IMR-90 (cell line): ENCODE data around the gene KIAA0232. TPM values are rescaled to one million over a fixed set of nuclear protein-coding genes. Genes with fewer than 3 reads are reported as not detected.
A peak's percentile ranks its signal among the peaks of the same experiment; 100 is the strongest.

Experiments used
- ATAC-seq: fragments of 200-7000 bp; cut with Tn5 transposase; 2 replicates; pipeline ENCODE4 v1.9.1; 2020; ENCODE audit warnings: low read depth, mild to moderate bottlenecking, moderate library complexity
- BruUV-seq: library from RNA; stranded (reverse); fragments of 400-500 nt; replicated peaks from 2 replicates; lab custom pipeline; 2021; lab: Mats Ljungman, UMichigan
- CTCF ChIA-PET: fragments of 300-600 bp; formaldehyde crosslinking; extraction: SDS; loops from one replicate; lab custom pipeline; 2021; ENCODE audit warnings: antibody characterized with exemption; lab: Yijun Ruan, JAX
- POLR2A ChIA-PET: fragments of 300-600 bp; sonication (Branson Sonifier 250); formaldehyde crosslinking; loops from one replicate; lab custom pipeline; 2022; ENCODE audit warnings: antibody characterized with exemption; ENCODE audit not compliant: unreplicated experiment; lab: Charles Lee
- DNase-seq: peaks from one replicate; pipeline ENCODE4 v3.0.0; 2013
- H2AFZ ChIP-seq: replicated peaks from 2 replicates; pipeline ENCODE3; 2013; ENCODE audit warnings: low read length, mild to moderate bottlenecking; ENCODE audit not compliant: poor library complexity
- H2AK5ac ChIP-seq: 2 replicates; pipeline ENCODE4 v1.6.1; 2013; ENCODE audit warnings: low read depth, low read length, inconsistent platforms
- H2AK9ac ChIP-seq: replicated peaks from 2 replicates; pipeline ENCODE3; 2013; ENCODE audit warnings: mild to moderate bottlenecking, low read depth, low read length, moderate library complexity; ENCODE audit not compliant: poor library complexity
- H2BK120ac ChIP-seq: 2 replicates; pipeline ENCODE4 v1.6.1; 2013; ENCODE audit warnings: low read depth, low read length, inconsistent platforms
- H2BK15ac ChIP-seq: 3 replicates; pipeline ENCODE4 v1.6.1; 2013; ENCODE audit warnings: low read depth, low read length, inconsistent platforms
- H2BK20ac ChIP-seq: 2 replicates; pipeline ENCODE4 v1.6.1; 2013; ENCODE audit warnings: low read depth, mild to moderate bottlenecking, inconsistent platforms, low read length, moderate library complexity
- H2BK5ac ChIP-seq: 2 replicates; pipeline ENCODE4 v1.6.1; 2013; ENCODE audit warnings: mild to moderate bottlenecking, low read depth, low read length, inconsistent platforms; ENCODE audit not compliant: poor library complexity, severe bottlenecking
- H3K14ac ChIP-seq: replicated peaks from 2 replicates; pipeline ENCODE4 v1.6.1; 2013; ENCODE audit warnings: low read depth, low read length, inconsistent platforms
- H3K18ac ChIP-seq: 2 replicates; pipeline ENCODE4 v1.6.1; 2013; ENCODE audit warnings: low read depth, low read length, control low read depth
- H3K23ac ChIP-seq: 2 replicates; pipeline ENCODE4 v1.6.1; 2013; ENCODE audit warnings: low read depth, low read length, inconsistent platforms
- H3K27ac ChIP-seq: 2 replicates; pipeline ENCODE4 v1.5.1; 2013; ENCODE audit warnings: mild to moderate bottlenecking, control low read depth, low read length; ENCODE audit not compliant: insufficient read depth
- H3K27me3 ChIP-seq: 2 replicates; pipeline ENCODE4 v1.6.1; 2013; ENCODE audit warnings: low read length; ENCODE audit not compliant: control insufficient read depth, insufficient read depth
- H3K36me3 ChIP-seq: 2 replicates; pipeline ENCODE4 v1.6.1; 2013; ENCODE audit warnings: low read length, mixed read lengths; ENCODE audit not compliant: control insufficient read depth, insufficient read depth
- H3K4ac ChIP-seq: 2 replicates; pipeline ENCODE4 v1.6.1; 2013; ENCODE audit warnings: low read depth, low read length, inconsistent platforms
- H3K4me1 ChIP-seq: 2 replicates; pipeline ENCODE4 v1.6.1; 2013; ENCODE audit warnings: low read length, mixed read lengths; ENCODE audit not compliant: control insufficient read depth, insufficient read depth
- H3K4me2 ChIP-seq: 2 replicates; pipeline ENCODE4 v1.6.1; 2013; ENCODE audit warnings: low read depth, mild to moderate bottlenecking, control low read depth, low read length, moderate library complexity
- H3K4me3 ChIP-seq: 2 replicates; pipeline ENCODE4 v1.5.1; 2013; ENCODE audit warnings: low read depth, mild to moderate bottlenecking, control low read depth, low read length, moderate library complexity; ENCODE audit not compliant: insufficient read depth
- H3K56ac ChIP-seq: 2 replicates; pipeline ENCODE4 v1.6.1; 2013; ENCODE audit warnings: low read length, inconsistent platforms; ENCODE audit not compliant: insufficient read depth; ENCODE audit errors: extremely low read depth
- H3K79me1 ChIP-seq, 2 experiments: 2 replicates each; pipeline ENCODE4 v1.6.1; 2013; ENCODE audit warnings: low read length in 2 of 2, inconsistent platforms in 1 of 2, low read depth in 1 of 2
- H3K9ac ChIP-seq: 2 replicates; pipeline ENCODE4 v1.6.1; 2013; ENCODE audit warnings: low read depth, low read length, control low read depth
- H3K9me1 ChIP-seq: 2 replicates; pipeline ENCODE4 v1.6.1; 2013; ENCODE audit warnings: low read length, inconsistent platforms; ENCODE audit not compliant: insufficient read depth
- H3K9me3 ChIP-seq: 2 replicates; pipeline ENCODE4 v1.6.1; 2013; ENCODE audit warnings: low read length; ENCODE audit not compliant: control insufficient read depth, insufficient read depth
- H4K20me1 ChIP-seq: 2 replicates; pipeline ENCODE4 v1.6.1; 2013; ENCODE audit warnings: low read length, inconsistent platforms; ENCODE audit not compliant: insufficient read depth
- H4K5ac ChIP-seq: 2 replicates; pipeline ENCODE4 v1.6.1; 2013; ENCODE audit warnings: mild to moderate bottlenecking, low read depth, low read length, control low read depth
- H4K8ac ChIP-seq, 2 experiments: 2 replicates each; pipeline ENCODE4 v1.6.1; 2013; ENCODE audit warnings: low read depth in 2 of 2, low read length in 2 of 2, control low read depth in 1 of 2, inconsistent platforms in 1 of 2
- H4K91ac ChIP-seq: 2 replicates; pipeline ENCODE4 v1.6.1; 2013; ENCODE audit warnings: low read depth, low read length, inconsistent platforms; ENCODE audit not compliant: insufficient read depth
- BHLHE40 ChIP-seq: fragments of 150-350 bp; IDR thresholded peaks from 2 replicates; pipeline ENCODE4 v1.6.1; 2016; ENCODE audit warnings: mild to moderate bottlenecking, low read depth, low read length
- CTCF ChIP-seq: conservative IDR thresholded peaks from 2 replicates; pipeline ENCODE4 v1.5.1; 2012; ENCODE audit warnings: mild to moderate bottlenecking, low read depth, low read length, improper control_type of control experiment
- FOS ChIP-seq: fragments of 150-350 bp; IDR thresholded peaks from 2 replicates; pipeline ENCODE4 v1.6.1; 2016; ENCODE audit warnings: low read depth, low read length
- MAFK ChIP-seq: IDR thresholded peaks from 2 replicates; pipeline ENCODE4 v1.6.1; 2012; ENCODE audit warnings: low read depth, low read length, improper control_type of control experiment
- MAZ ChIP-seq: IDR thresholded peaks from 2 replicates; pipeline ENCODE4 v1.6.1; 2012; ENCODE audit warnings: low read depth, mild to moderate bottlenecking, low read length, improper control_type of control experiment, moderate library complexity, borderline replicate concordance
- MXI1 ChIP-seq: IDR thresholded peaks from 2 replicates; pipeline ENCODE4 v1.6.1; 2012; ENCODE audit warnings: low read depth, mild to moderate bottlenecking, low read length, moderate library complexity, borderline replicate concordance
- NFE2L2 ChIP-seq: fragments of 150-350 bp; IDR thresholded peaks from 2 replicates; pipeline ENCODE4 v1.6.1; 2016; ENCODE audit warnings: low read depth, mild to moderate bottlenecking, low read length
- POLR2A ChIP-seq: IDR thresholded peaks from 2 replicates; pipeline ENCODE4 v1.6.1; 2012; ENCODE audit warnings: mild to moderate bottlenecking, low read depth, low read length
- RAD21 ChIP-seq: IDR thresholded peaks from 2 replicates; pipeline ENCODE4 v1.6.1; 2012; ENCODE audit warnings: low read length, improper control_type of control experiment
- RCOR1 ChIP-seq: IDR thresholded peaks from 2 replicates; pipeline ENCODE4 v1.6.1; 2012; ENCODE audit warnings: mild to moderate bottlenecking, low read length, improper control_type of control experiment; ENCODE audit not compliant: insufficient replicate concordance
- RFX5 ChIP-seq: IDR thresholded peaks from 2 replicates; pipeline ENCODE4 v1.8.0; 2012; ENCODE audit warnings: low read depth, mild to moderate bottlenecking, low read length, moderate library complexity
- SMC3 ChIP-seq: fragments of 150-350 bp; IDR thresholded peaks from 2 replicates; pipeline ENCODE4 v1.6.1; 2016; ENCODE audit warnings: low read depth, mild to moderate bottlenecking, antibody characterized with exemption, low read length, moderate library complexity
- WGBS, 2 experiments: methylation state at CpG; one replicate each; pipeline versions ENCODE4 v1.1.5 to v1.1.7; 2013; ENCODE audit warnings: missing lambda C conversion rate in 2 of 2; ENCODE audit not compliant: insufficient read length in 1 of 2; ENCODE audit errors: extremely low coverage in 2 of 2; 5-methylcytosine and 5-hydroxymethylcytosine counted together
- dilution Hi-C: fragments of 300-500 bp; cut with HindIII; formaldehyde crosslinking; loops from one replicate; pipeline ENCODE4 v1.14.3; 2018; ENCODE audit warnings: low sequenced_read_pairs; ENCODE audit not compliant: unreplicated experiment
- in situ Hi-C: fragments of 300-500 bp; cut with MboI; formaldehyde crosslinking; loops from 3 replicates; pipeline ENCODE4 v1.14.3; 2019; ENCODE audit warnings: low sequenced_read_pairs, inconsistent platforms, mixed read lengths
- intact Hi-C: fragments of 100-400 bp; cut with micrococcal nuclease; formaldehyde crosslinking; loops from 2 replicates; pipeline ENCODE4 v1.10.0; 2022
- polyA plus RNA-seq, 3 experiments: library from polyadenylated mRNA; depleted of rRNA; stranded (reverse); fragments of >200 nt; gene quantifications; 2 replicates each; pipeline ENCODE4 v1.2.3, GENCODE V29; 2012; ENCODE audit warnings: low replicate concordance in 1 of 3
- total RNA-seq: library from RNA; depleted of rRNA; stranded (reverse); fragments of >200 nt; gene quantifications from 2 replicates; pipeline ENCODE4 v1.2.3, GENCODE V29; 2012
- TF ChIP-seq, protein P1 (sequence below): fragments of 150-350 bp; IDR thresholded peaks from 2 replicates; pipeline ENCODE4 v1.6.1; 2016; ENCODE audit warnings: low read depth, mild to moderate bottlenecking, low read length, moderate library complexity, borderline replicate concordance
- TF ChIP-seq, protein P2 (sequence below): fragments of 150-350 bp; IDR thresholded peaks from 2 replicates; pipeline ENCODE4 v1.6.1; 2017; ENCODE audit warnings: mild to moderate bottlenecking, antibody characterized with exemption, low read length, low read depth

KIAA0232 gene
- total and polyA plus RNA-seq, 2 of the 4 experiments (the other 2 are of a cell fraction) = 6.8 to 19.5 TPM

DNA sequence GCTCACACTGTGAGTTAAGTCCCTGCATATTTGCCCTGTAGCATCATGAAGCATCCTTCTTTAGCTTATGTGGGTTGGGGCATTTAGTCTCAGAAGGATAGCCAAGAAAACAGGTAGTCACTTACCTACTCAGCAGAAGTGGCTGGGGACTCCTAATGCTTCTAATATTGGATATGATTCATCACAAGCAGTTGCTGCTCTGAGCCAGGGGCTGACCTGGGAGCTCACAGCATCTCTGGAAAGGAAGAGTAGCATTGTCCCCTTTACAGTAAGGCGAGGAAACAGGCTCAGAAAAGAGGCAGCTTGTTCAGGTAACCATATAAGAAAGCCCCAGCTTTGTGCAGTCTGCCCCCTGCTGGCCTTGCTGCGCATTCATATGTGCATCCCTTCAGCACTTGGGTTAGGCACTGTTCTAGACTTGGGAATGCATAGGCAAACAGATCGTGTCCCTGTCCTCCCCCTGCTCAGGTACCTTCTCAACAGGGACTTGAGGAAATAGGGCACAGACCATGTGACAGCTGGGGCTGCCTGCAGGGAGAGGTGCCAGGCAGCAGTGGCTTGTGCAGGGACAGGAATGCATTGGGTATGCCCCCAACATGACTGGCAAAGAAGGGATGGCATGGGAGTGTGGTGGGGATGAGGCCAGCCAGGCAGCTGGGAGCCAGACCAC lies 91.4 kb downstream of the KIAA0232 start:
- in situ Hi-C loops (no loop called here), intact Hi-C loops (loop anchor here (1.0 to 2.0 kb wide), 2 partner anchors 91 to 154 kb away; partner anchors contain the start of gene KIAA0232), dilution Hi-C loops (no loop called here)
- Histone ChIP-seq H3K4ac (no peak overlapping the region), H4K91ac (no peak overlapping the region), H4K8ac (no peak overlapping the region), H4K20me1 (peaks cover 11% of the 10 kb centered on the region), H3K9me1 (no peaks in the 10 kb centered on the region), H2BK5ac (no peak overlapping the region), H2AK9ac (no peak overlapping the region), H3K27ac (no peak overlapping the region), H3K4me2 (no peak overlapping the region), H3K9ac (no peak overlapping the region), H3K18ac (no peak overlapping the region), H2AFZ (peak overlapping the region; percentile 48), H2BK20ac (no peak overlapping the region), H3K4me3 (no peak overlapping the region), H4K5ac (no peak overlapping the region), H3K27me3 (no peaks in the 10 kb centered on the region), H3K4me1 (peaks cover 4% of the 10 kb centered on the region), H3K23ac (no peak overlapping the region), H2AK5ac (peak overlapping the region; percentile 18; the same call in 1 of the 2 replicates), H3K14ac (no peak overlapping the region), H3K36me3 (peaks cover 46% of the 10 kb centered on the region), H3K56ac (no peak overlapping the region), H2BK120ac (no peak overlapping the region), H3K79me1 (peaks cover 8 to 31% of the 10 kb centered on the region in 2 experiments; a peak in 3 of 4 replicates), H3K9me3 (no peaks in the 10 kb centered on the region), H2BK15ac (no peak overlapping the region)
- ATAC-seq = peak; percentile 84
- TF ChIP-seq RAD21 = peak; percentile 84
- no peak for TF ChIP-seq NFE2L2
- TF ChIP-seq, protein P1, sequence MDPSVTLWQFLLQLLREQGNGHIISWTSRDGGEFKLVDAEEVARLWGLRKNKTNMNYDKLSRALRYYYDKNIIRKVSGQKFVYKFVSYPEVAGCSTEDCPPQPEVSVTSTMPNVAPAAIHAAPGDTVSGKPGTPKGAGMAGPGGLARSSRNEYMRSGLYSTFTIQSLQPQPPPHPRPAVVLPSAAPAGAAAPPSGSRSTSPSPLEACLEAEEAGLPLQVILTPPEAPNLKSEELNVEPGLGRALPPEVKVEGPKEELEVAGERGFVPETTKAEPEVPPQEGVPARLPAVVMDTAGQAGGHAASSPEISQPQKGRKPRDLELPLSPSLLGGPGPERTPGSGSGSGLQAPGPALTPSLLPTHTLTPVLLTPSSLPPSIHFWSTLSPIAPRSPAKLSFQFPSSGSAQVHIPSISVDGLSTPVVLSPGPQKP = no peak
- TF ChIP-seq RFX5 = no peak
- no peak for TF ChIP-seq MAZ
- TF ChIP-seq, protein P2, sequence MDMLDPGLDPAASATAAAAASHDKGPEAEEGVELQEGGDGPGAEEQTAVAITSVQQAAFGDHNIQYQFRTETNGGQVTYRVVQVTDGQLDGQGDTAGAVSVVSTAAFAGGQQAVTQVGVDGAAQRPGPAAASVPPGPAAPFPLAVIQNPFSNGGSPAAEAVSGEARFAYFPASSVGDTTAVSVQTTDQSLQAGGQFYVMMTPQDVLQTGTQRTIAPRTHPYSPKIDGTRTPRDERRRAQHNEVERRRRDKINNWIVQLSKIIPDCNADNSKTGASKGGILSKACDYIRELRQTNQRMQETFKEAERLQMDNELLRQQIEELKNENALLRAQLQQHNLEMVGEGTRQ = no peak
- no peak for TF ChIP-seq MXI1
- TF ChIP-seq FOS = no peak
- peak; percentile 80 for TF ChIP-seq CTCF
- TF ChIP-seq RCOR1 = no peak
- TF ChIP-seq SMC3 = peak; percentile 91
- TF ChIP-seq BHLHE40 = no peak
- no peak for TF ChIP-seq MAFK
- TF ChIP-seq POLR2A = no peak
- 53% methylated on average over 3 of the region's 3 CpGs; no CpG with 5 or more reads in 1 of the 2 experiments for WGBS, 2 experiments
- POLR2A ChIA-PET = no interaction called here
- CTCF ChIA-PET = interaction anchor here (0.5 to 1.8 kb wide), 13 partner anchors 9 to 200 kb away, joined by 3 to 15 read pairs (median 4); no protein-coding TSS in a partner anchor
- peak; percentile 62 for DNase-seq
- BruUV-seq = no TSS peak
